Measurements from ENCODE around the gene SNX33.

DNA sequence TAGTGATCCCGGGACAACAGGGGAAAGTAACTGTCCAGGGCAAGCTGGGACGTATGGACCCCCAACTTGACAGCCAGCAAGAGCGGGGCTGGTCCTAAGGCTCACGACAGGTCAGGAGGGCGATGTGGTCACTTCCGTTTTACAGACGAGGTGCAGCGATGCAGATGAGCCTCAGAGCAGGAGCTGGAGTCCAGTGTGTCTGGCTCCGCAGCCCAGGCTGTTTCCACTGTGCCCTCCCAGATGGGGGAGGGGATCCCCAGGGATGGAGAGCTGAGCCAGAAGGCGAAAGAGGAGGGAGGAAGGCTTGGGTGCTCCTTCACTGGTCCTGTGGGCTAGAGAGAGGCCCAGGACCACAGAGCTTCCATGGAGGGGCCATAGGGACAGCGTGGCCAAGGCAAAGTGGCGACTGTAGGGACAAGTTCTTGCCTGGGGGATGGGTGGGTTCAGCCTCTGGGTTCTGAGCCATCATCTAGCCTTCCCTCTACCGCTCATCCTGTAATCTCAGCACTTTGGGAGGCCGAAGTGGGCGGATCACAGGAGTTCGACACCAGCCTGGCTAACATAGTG is 5.7 kb downstream of the SNX33 start:
- TF ChIP-seq, protein P1, sequence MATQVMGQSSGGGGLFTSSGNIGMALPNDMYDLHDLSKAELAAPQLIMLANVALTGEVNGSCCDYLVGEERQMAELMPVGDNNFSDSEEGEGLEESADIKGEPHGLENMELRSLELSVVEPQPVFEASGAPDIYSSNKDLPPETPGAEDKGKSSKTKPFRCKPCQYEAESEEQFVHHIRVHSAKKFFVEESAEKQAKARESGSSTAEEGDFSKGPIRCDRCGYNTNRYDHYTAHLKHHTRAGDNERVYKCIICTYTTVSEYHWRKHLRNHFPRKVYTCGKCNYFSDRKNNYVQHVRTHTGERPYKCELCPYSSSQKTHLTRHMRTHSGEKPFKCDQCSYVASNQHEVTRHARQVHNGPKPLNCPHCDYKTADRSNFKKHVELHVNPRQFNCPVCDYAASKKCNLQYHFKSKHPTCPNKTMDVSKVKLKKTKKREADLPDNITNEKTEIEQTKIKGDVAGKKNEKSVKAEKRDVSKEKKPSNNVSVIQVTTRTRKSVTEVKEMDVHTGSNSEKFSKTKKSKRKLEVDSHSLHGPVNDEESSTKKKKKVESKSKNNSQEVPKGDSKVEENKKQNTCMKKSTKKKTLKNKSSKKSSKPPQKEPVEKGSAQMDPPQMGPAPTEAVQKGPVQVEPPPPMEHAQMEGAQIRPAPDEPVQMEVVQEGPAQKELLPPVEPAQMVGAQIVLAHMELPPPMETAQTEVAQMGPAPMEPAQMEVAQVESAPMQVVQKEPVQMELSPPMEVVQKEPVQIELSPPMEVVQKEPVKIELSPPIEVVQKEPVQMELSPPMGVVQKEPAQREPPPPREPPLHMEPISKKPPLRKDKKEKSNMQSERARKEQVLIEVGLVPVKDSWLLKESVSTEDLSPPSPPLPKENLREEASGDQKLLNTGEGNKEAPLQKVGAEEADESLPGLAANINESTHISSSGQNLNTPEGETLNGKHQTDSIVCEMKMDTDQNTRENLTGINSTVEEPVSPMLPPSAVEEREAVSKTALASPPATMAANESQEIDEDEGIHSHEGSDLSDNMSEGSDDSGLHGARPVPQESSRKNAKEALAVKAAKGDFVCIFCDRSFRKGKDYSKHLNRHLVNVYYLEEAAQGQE (IDR thresholded peaks at IDR 0.05; ENCODE audit: low read depth), result no peak
- TF ChIP-seq FOXM1 (IDR thresholded peaks at IDR 0.05; ENCODE audit: borderline replicate concordance, low read depth) (no peak), RAD21 (IDR thresholded peaks at IDR 0.05; ENCODE audit: low read depth) (no peak), EP300 (IDR thresholded peaks at IDR 0.05; ENCODE audit: borderline replicate concordance) (no peak), TAF1 (IDR thresholded peaks at IDR 0.05; ENCODE audit: low read depth) (no peak), EGR1 (IDR thresholded peaks at IDR 0.05) (no peak), CEBPB (IDR thresholded peaks at IDR 0.05) (no peak), YY1 (IDR thresholded peaks at IDR 0.05; ENCODE audit: low read depth) (no peak), TEAD4 (IDR thresholded peaks at IDR 0.05) (no peak), MAX (IDR thresholded peaks at IDR 0.05) (no peak)

Data from Ishikawa (cell line).